Rectal smooth muscle tissue (tissue), 1 donor: Measurements from ENCODE around the gene NOTCH2.

ENCODE experiments used
- H3K27ac ChIP-seq: one replicate; pipeline ENCODE4 v1.7.0; 2013; ENCODE audit warnings: low read depth, low read length, inconsistent platforms
- H3K27me3 ChIP-seq: one replicate; pipeline ENCODE4 v1.7.0; 2013; ENCODE audit warnings: low read length; ENCODE audit not compliant: control insufficient read depth, insufficient read depth
- H3K36me3 ChIP-seq: one replicate; pipeline ENCODE4 v1.7.0; 2013; ENCODE audit warnings: low read length; ENCODE audit not compliant: control insufficient read depth, insufficient read depth
- H3K4me1 ChIP-seq: one replicate; pipeline ENCODE4 v1.7.0; 2013; ENCODE audit warnings: low read length; ENCODE audit not compliant: control insufficient read depth, insufficient read depth
- H3K4me3 ChIP-seq: one replicate; pipeline ENCODE4 v1.7.0; 2013; ENCODE audit warnings: low read length
- H3K9ac ChIP-seq: one replicate; pipeline ENCODE4 v1.7.0; 2013; ENCODE audit warnings: low read length

Gene NOTCH2

GRCh38 chr1:119962296-119962968 is 107.0 kb downstream of the NOTCH2 start:
- H3K27me3 ChIP-seq, result no peaks in the 10 kb centered on the region
- H3K9ac ChIP-seq, result no peak overlapping the region
- no peak overlapping the region for H3K4me3 ChIP-seq
- H3K36me3 ChIP-seq, result peaks cover 17% of the 10 kb centered on the region
- no peak overlapping the region for H3K27ac ChIP-seq
- no peaks in the 10 kb centered on the region for H3K4me1 ChIP-seq

GRCh38 chr1:119960501-119960900 is 109.0 kb downstream of the NOTCH2 start:
- H3K27me3 ChIP-seq, result no peaks in the 10 kb centered on the region
- no peak overlapping the region for H3K27ac ChIP-seq
- peaks cover 2% of the 10 kb centered on the region for H3K4me1 ChIP-seq
- H3K4me3 ChIP-seq, result no peak overlapping the region
- H3K36me3 ChIP-seq, result peaks cover 4% of the 10 kb centered on the region
- no peak overlapping the region for H3K9ac ChIP-seq

GRCh38 chr1:119959268-119960220 is 109.9 kb downstream of the NOTCH2 start:
- no peak overlapping the region for H3K27ac ChIP-seq
- peaks cover 2% of the 10 kb centered on the region for H3K4me1 ChIP-seq
- no peaks in the 10 kb centered on the region for H3K27me3 ChIP-seq
- H3K9ac ChIP-seq, result no peak overlapping the region
- peaks cover 7% of the 10 kb centered on the region for H3K36me3 ChIP-seq
- no peak overlapping the region for H3K4me3 ChIP-seq

GRCh38 chr1:119958223-119958622 is 111.2 kb downstream of the NOTCH2 start:
- Histone ChIP-seq H3K27ac (no peak overlapping the region), H3K36me3 (peaks cover 7% of the 10 kb centered on the region), H3K9ac (no peak overlapping the region), H3K4me3 (no peak overlapping the region), H3K4me1 (peaks cover 2% of the 10 kb centered on the region), H3K27me3 (no peaks in the 10 kb centered on the region)

GRCh38 chr1:119956306-119956705 is 113.2 kb downstream of the NOTCH2 start:
- Histone ChIP-seq H3K27ac (no peak overlapping the region), H3K4me3 (no peak overlapping the region), H3K27me3 (no peaks in the 10 kb centered on the region), H3K9ac (no peak overlapping the region), H3K4me1 (peaks cover 2% of the 10 kb centered on the region), H3K36me3 (peaks cover 13% of the 10 kb centered on the region)

GRCh38 chr1:119954476-119955422 is 114.7 kb downstream of the NOTCH2 start:
- no peak overlapping the region for H3K27ac ChIP-seq
- no peak overlapping the region for H3K9ac ChIP-seq
- H3K4me3 ChIP-seq, result no peak overlapping the region
- H3K36me3 ChIP-seq, result peaks cover 13% of the 10 kb centered on the region
- H3K4me1 ChIP-seq, result peaks cover 2% of the 10 kb centered on the region
- no peaks in the 10 kb centered on the region for H3K27me3 ChIP-seq

GRCh38 chr1:119953266-119953998 is 116.0 kb downstream of the NOTCH2 start:
- H3K27me3 ChIP-seq, result no peaks in the 10 kb centered on the region
- H3K4me3 ChIP-seq, result no peak overlapping the region
- H3K4me1 ChIP-seq, result peaks cover 2% of the 10 kb centered on the region
- H3K36me3 ChIP-seq, result peaks cover 15% of the 10 kb centered on the region
- no peak overlapping the region for H3K9ac ChIP-seq
- no peak overlapping the region for H3K27ac ChIP-seq

GRCh38 chr1:119952496-119952895 is 117.0 kb downstream of the NOTCH2 start:
- no peak overlapping the region for H3K4me3 ChIP-seq
- no peak overlapping the region for H3K27ac ChIP-seq
- peaks cover 2% of the 10 kb centered on the region for H3K4me1 ChIP-seq
- no peak overlapping the region for H3K9ac ChIP-seq
- H3K27me3 ChIP-seq, result no peaks in the 10 kb centered on the region
- H3K36me3 ChIP-seq, result peaks cover 18% of the 10 kb centered on the region

GRCh38 chr1:119948342-119949214 is 120.9 kb downstream of the NOTCH2 start:
- Histone ChIP-seq H3K4me1 (no peaks in the 10 kb centered on the region), H3K36me3 (peaks cover 15% of the 10 kb centered on the region), H3K9ac (no peak overlapping the region), H3K27me3 (no peaks in the 10 kb centered on the region), H3K27ac (no peak overlapping the region), H3K4me3 (no peak overlapping the region)

- Histone ChIP-seq H3K9ac (no peak overlapping the region), H3K36me3 (peaks cover 10% of the 10 kb centered on the region), H3K4me1 (no peaks in the 10 kb centered on the region), H3K27ac (no peak overlapping the region), H3K4me3 (no peak overlapping the region), H3K27me3 (no peaks in the 10 kb centered on the region)
Observed at GRCh38 chr1:119947468-119947867, 122.0 kb downstream of the NOTCH2 start.

- Histone ChIP-seq H3K27ac (no peak overlapping the region), H3K36me3 (peaks cover 7% of the 10 kb centered on the region), H3K4me1 (no peaks in the 10 kb centered on the region), H3K27me3 (no peaks in the 10 kb centered on the region), H3K9ac (no peak overlapping the region), H3K4me3 (no peak overlapping the region)
Observed at GRCh38 chr1:119946724-119947123, 122.7 kb downstream of the NOTCH2 start.
